HG03025 (cell line): ENCODE data around the gene NPIPA7.
"Not testable (repeated sequence)": the region's sequence is repeated elsewhere in the genome, so short reads cannot be mapped to it uniquely, and the experiment has no call there.

Experiments used
- ATAC-seq: cut with Tn5 transposase; IDR thresholded peaks from one replicate; pipeline ENCODE4 v1.9.1; 2021; ENCODE audit warnings: mild to moderate bottlenecking, moderate library complexity; ENCODE audit not compliant: unreplicated experiment, low FRiP score

The NPIPA7 gene

DNA sequence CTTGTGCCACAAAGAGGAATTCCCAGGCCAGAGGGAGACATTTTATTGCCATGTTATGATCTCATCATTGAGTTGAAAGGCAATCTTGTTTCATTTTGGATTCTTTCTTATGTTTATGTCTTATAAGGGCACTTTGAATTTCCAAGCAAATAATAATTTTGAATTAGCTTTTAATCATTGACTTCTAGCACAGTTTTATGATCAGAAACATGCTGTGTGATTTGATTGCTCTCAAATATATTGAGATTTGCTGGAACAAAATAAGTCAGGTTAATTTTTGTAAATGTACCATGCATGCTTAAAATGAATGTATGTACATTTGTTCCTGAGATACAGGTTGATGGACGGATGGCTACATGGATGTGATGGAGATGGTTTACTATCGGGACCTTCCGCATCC lies at the start of gene NPIPA7:
Gene NPIPA7, plus strand, starts transcription at position 301 of the 400 bp plus-strand sequence. CDS start 105 bp downstream, outside the sequence.
- not testable (repeated sequence) for ATAC-seq

DNA sequence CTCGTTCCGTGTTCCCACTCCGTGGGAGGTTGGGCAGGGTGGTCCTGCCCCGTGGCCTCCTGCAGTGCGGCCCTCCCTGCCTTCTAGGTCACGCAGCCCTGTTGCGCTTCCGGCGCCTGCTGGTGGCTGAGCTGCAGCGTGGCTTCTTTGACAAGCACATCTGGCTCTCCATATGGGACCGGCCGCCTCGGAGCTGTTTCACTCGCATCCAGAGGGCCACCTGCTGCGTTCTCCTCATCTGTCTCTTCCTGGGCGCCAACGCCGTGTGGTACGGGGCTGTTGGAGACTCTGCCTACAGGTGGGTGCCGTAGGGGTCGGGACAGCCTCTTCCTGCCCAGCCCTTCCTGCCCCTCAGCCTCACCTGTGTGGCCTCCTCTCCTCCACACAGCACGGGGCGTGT lies 47.5 kb upstream of the NPIPA7 start:
- not testable (repeated sequence) for ATAC-seq

DNA sequence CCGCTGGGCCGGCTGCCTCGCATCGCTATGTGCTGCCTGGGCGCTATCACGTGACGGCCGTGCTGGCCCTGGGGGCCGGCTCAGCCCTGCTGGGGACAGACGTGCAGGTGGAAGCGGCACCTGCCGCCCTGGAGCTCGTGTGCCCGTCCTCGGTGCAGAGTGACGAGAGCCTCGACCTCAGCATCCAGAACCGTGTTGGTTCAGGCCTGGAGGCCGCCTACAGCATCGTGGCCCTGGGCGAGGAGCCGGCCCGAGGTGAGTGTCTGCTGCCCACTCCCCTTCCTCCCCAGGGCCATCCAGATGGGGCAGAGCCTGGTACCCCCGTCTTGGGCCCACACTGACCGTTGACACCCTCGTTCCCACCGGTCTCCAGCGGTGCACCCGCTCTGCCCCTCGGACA lies 21.4 kb upstream of the NPIPA7 start:
- ATAC-seq, result not testable (repeated sequence)

DNA sequence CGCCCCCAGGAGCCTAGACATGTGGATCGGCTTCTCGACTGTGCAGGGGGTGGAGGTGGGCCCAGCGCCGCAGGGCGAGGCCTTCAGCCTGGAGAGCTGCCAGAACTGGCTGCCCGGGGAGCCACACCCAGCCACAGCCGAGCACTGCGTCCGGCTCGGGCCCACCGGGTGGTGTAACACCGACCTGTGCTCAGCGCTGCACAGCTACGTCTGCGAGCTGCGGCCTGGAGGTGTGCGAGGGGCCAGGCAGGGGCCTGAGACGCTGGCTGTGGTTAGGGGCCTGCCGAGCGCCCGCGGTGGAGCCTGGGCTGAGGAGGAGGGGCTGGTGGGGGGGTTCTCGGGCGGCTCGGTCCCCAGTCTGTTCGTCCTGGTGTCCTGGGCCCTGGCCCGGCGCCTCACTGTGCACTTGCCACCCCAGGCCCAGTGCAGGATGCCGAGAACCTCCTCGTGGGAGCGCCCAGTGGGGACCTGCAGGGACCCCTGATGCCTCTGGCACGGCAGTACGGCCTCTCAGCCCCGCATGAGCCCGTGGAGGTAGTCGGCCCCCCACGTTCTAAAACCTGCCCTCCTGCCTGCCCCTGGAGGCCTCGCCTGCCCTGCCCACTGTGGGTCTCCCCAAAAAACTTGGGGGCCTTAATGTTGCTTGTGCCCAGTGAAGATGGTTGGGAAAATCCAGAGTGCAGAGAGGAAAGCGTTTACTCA lies 20.2 kb upstream of the NPIPA7 start:
- not testable (repeated sequence) for ATAC-seq

DNA sequence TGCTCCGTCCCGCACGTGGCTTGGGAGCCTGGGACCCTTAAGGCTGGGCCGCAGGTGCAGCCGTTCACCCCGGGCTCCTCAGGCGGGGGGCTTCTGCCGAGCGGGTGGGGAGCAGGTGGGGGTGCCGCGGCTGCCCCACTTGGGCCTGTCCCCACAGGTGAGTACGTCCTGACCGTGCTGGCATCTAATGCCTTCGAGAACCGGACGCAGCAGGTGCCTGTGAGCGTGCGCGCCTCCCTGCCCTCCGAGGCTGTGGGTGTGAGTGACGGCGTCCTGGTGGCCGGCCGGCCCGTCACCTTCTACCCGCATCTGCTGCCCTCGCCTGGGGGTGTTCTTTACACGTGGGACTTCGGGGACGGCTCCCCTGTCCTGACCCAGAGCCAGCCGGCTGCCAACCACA lies 15.3 kb upstream of the NPIPA7 start:
- ATAC-seq, result not testable (repeated sequence)

DNA sequence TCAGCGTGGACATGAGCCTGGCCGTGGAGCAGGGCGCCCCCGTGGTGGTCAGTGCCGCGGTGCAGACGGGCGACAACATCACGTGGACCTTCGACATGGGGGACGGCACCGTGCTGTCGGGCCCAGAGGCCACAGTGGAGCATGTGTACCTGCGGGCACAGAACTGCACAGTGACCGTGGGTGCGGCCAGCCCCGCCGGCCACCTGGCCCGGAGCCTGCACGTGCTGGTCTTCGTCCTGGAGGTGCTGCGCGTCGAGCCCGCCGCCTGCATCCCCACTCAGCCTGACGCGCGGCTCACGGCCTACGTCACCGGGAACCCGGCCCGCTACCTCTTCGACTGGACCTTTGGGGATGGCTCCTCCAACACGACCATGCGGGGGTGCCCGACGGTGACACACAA lies 14.8 kb upstream of the NPIPA7 start:
- ATAC-seq, result not testable (repeated sequence)

DNA sequence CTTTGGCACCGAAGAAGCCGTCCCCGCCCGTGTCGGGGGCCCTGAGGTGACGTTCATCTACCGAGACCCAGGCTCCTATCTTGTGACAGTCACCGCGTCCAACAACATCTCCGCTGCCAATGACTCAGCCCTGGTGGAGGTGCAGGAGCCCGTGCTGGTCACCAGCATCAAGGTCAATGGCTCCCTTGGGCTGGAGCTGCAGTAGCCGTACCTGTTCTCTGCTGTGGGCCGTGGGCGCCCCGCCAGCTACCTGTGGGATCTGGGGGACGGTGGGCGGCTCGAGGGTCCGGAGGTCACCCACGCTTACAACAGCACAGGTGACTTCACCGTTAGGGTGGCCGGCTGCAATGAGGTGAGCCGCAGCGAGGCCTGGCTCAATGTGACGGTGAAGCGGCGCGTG lies 14.2 kb upstream of the NPIPA7 start:
- ATAC-seq, result not testable (repeated sequence)

DNA sequence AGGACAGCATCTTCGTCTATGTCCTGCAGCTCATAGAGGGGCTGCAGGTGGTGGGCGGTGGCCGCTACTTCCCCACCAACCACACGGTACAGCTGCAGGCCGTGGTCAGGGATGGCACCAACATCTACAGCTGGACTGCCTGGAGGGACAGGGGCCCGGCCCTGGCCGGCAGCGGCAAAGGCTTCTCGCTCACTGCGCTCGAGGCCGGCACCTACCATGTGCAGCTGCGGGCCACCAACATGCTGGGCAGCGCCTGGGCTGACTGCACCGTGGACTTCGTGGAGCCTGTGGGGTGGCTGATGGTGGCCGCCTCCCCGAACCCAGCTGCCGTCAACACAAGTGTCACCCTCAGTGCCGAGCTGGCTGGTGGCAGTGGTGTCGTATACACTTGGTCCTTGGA lies 13.6 kb upstream of the NPIPA7 start:
- not testable (repeated sequence) for ATAC-seq

DNA sequence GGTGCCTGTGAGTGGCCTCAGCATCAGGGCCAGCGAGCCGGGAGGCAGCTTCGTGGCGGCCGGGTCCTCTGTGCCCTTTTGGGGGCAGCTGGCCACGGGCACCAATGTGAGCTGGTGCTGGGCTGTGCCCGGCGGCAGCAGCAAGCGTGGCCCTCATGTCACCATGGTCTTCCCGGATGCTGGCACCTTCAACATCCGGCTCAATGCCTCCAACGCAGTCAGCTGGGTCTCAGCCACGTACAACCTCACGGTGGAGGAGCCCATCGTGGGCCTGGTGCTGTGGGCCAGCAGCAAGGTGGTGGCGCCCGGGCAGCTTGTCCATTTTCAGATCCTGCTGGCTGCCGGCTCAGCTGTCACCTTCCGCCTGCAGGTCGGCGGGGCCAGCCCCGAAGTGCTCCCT lies 13.1 kb upstream of the NPIPA7 start:
- ATAC-seq, result not testable (repeated sequence)

DNA sequence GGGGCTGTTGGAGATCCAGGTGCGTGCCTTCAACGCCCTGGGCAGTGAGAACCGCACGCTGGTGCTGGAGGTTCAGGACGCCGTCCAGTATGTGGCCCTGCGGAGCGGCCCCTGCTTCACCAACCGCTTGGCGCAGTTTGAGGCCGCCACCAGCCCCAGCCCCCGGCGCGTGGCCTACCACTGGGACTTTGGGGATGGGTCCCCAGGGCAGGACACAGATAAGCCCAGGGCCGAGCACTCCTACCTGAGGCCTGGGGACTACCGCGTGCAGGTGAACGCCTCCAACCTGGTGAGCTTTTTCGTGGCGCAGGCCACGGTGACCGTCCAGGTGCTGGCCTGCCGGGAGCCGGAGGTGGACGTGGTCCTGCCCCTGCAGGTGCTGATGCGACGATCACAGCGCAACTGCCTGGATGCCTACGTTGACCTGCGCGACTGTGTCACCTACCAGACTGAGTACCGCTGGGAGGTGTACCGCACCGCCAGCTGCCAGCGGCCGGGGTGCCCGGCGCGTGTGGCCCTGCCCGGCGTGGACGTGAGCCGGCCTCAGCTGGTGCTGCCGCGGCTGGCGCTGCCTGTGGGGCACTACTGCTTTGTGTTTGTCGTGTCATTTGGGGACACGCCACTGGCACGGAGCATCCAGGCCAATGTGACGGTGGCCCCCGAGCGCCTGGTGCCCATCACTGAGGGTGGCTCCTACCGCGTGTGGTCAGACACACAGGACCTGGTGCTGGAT lies 12.2 kb upstream of the NPIPA7 start:
- not testable (repeated sequence) for ATAC-seq

DNA sequence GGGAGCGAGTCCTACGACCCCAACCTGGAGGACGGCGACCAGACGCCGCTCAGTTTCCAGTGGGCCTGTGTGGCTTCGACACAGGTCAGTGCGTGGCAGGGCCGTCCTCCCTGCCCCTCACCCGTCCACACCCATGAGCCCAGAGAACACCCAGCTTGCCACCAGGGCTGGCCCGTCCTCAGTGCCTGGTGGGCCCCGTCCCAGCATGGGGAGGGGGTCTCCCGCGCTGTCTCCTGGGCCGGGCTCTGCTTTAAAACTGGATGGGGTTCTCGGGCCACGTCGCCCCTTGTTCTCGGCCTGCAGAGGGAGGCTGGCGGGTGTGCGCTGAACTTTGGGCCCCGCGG lies 11.7 kb upstream of the NPIPA7 start:
- not testable (repeated sequence) for ATAC-seq

DNA sequence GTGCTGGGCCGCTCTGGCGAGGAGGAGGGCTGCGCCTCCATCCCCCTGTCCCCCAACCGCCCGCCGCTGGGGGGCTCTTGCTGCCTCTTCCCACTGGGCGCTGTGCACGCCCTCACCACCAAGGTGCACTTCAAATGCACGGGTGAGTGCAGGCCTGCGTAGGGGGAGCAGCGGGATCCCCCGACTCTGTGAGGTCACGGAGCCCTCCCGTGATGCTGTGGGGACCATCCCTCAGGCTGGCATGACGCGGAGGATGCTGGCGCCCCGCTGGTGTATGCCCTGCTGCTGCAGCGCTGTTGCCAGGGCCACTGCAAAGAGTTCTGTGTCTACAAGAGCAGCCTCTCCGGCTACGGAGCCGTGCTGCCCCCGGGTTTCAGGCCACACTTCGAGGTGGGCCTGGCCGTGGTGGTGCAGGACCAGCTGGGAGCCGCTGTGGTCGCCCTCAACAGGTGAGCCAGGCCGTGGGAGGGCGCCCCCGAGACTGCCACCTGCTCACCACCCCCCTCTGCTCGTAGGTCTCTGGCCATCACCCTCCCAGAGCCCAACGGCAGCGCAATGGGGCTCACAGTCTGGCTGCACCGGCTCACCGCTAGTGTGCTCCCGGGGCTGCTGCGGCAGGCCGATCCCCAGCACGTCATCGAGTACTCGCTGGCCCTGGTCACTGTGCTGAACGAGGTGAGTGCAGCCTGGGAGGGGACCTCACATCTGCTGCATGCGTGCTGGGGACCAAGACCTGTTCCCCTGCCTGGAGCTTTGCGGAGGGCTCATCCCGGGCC lies 9.7 kb upstream of the NPIPA7 start:
- ATAC-seq, result not testable (repeated sequence)

DNA sequence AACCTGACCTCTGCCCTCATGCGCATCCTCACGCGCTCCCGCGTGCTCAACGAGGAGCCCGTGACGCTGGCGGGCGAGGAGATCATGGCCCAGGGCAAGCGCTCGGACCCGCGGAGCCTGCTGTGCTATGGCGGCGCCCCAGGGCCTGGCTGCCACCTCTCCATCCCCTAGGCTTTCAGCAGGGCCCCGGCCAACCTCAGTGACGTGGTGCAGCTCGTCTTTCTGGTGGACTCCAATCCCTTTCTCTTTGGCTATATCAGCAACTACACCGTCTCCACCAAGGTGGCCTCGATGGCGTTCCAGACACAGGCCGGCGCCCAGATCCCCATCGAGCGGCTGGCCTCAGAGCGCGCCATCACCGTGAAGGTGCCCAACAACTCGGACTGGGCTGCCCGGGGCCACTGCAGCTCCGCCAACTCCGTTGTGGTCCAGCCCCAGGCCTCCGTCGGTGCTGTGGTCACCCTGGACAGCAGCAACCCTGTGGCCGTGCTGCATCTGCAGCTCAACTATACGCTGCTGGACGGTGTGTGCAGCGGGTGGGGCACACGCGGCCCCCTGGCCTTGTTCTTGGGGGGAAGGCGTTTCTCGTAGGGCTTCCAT lies 7.7 kb upstream of the NPIPA7 start:
- ATAC-seq, result not testable (repeated sequence)

DNA sequence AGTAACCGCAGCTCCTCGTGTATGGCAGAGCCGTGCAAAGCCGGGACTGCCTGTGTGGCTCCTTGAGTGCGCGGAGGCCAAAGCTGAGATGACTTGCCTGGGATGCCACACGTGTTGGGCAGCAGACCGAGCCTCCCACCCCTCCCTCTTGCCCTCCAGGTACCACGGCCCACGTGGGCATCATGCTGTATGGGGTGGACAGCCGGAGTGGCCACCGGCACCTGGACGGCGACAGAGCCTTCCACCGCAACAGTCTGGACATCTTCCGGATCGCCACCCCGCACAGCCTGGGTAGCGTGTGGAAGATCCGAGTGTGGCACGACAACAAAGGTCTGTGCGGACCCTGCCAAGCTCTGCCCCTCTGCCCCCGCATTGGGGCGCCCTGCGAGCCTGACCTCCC lies 4.7 kb upstream of the NPIPA7 start:
- ATAC-seq, result not testable (repeated sequence)

DNA sequence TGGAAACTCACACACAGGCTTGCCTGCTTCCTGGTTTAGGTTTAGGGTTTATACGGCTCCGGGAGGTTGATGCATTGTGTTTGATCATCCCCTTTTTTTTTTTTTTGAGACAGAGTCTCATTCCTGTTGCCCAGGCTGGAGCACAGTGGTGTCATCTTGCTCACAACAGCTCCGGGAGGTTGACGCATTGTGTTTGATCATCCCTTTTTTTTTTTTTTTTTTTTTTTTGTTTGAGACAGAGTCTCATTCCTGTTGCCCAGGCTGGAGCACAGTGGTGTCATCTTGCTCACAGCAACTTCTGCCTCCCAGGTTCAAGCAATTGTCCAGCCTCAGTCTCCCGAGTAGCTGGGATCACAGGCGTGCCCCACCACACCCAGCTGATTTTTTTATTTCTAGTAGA lies 20.7 kb downstream of the NPIPA7 start:
- not testable (repeated sequence) for ATAC-seq

DNA sequence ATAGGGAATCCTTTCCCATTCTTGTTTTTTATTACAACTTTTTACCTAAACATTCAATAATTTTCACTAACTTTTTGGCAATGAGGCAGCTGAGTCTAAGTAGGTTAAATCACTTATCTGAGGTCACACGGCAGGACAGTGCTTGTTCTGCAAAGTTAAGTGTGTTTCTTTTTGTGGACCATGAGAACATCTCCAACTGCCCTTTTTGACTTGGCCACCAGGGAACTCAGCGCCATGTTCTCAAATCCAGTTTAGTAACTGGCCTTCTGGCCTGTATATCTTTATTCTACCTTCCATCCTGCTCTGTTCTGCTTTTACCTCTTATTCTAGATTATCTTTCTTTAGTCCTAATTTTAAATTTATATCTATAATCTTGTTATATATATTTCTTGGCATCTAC lies 23.4 kb downstream of the NPIPA7 start:
- not testable (repeated sequence) for ATAC-seq

DNA sequence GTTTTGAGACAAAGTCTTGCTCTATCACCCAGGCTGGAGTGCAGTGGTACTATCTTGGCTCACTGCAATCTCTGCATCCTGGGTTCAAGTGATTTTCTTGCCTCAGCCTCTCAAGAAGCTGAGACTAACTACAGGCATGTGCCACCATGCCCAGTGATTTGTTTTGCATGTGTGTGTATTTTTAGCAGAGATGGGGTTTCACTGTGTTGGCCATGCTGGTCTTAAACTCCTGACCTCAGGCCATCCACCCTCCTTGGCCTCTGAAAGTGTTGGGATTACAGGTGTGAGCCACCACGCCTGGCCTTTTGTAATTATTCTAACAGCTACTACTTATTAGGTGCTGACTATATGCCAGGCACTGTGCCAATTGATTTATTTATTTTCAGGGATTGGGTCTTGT lies 25.3 kb downstream of the NPIPA7 start:
- not testable (repeated sequence) for ATAC-seq

DNA sequence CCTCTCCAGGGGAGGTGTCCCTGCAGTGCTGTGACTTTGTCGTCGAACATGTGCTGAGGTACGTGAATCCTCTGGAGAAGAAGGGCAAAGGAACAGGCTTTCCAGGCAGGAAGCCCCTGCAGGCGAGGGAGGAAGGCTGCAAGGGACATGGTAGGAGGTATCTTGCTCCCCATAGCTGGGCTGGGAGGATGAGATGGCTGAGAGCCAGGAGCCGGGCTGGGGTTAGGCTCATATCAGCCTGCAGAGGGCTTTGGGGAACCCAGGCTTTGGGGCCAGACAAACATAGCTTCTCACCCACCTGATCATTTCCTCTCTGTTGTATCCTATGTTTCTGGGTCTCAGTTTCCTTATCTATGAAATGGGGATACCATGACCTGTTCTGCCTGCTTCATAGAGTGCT lies 26.5 kb downstream of the NPIPA7 start:
- not testable (repeated sequence) for ATAC-seq

DNA sequence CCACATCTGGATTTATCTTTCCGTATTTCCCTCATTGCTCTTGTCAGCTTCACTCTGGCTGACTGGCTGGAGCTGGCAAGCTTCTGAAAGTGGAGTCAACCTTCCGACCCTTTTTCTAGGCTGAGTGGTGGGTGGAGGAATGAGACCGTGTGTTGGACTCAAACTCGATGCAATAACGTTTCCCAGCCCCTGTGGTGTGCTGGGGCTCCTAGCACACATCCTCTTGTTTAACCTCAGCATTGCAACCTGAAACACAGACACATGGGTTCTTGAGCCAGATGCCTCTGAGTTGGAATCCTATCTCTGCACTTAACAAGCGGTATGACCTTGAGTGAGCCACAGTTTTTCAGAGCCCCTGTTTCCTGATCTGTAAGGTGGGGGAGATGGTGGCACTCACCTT lies 29.5 kb downstream of the NPIPA7 start:
- ATAC-seq, result not testable (repeated sequence)

DNA sequence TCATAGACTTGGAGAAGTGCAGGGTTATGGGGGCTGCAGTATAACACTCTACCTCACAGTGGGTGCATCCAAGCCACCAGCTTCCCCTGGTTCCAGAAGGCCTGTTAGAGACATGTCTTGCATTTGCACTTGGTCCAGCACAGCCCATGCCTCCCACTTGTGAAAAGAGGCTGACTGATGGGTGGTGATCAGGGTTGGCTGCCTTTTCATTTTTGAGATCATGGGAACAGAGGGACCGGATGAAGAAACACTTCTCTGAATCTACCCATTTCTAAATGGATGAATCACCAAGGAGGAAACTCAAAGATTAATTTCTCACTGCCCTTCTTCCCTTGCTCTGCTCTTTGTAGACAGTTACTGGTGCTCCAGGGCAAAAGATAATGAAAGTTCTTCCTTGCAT lies 34.8 kb downstream of the NPIPA7 start:
- ATAC-seq, result not testable (repeated sequence)

DNA sequence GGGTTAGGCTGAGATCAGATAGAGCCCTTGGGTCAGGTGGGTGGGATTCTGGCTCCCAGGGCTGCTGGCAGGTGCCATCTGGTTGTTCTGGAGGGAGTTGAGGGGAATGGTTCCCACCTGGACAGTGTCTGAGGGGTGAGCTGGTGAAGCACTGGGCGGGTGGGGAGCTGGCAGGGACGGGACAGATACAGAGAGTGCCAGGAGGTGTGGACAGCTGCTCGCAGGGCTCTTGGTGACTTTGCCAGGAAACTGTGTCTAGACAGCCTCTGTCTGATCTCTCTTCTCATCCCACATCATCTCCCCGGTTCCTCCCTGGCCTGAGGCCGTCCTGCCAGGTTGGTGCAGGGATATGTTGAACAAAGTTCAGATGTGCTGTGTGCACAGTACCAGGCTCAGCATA lies 38.1 kb downstream of the NPIPA7 start:
- not testable (repeated sequence) for ATAC-seq
